Measurements from ENCODE around the gene CGB5. TPM values are rescaled to one million over a fixed set of nuclear protein-coding genes. Genes with fewer than 3 reads are reported as not detected.

The CGB5 gene
- total RNA-seq, result not detected in 2 replicates

GRCh38 chr19:49043548-49043947 is at the start of gene CGB5:
Gene CGB5 (plus strand): TSS chr19:49043848. CDS start chr19:49044210, 362 bp downstream.

GRCh38 chr19:49017041-49017665 is 26.5 kb upstream of the CGB5 start, which contains the start of gene LHB:
Gene LHB (minus strand): TSS chr19:49017091. CDS start chr19:49017081, 10 bp downstream.

GRCh38 chr19:49024233-49024632 is 19.4 kb upstream of the CGB5 start, which contains the start of gene CGB3:
Gene CGB3 (minus strand): TSS chr19:49024333. CDS start chr19:49023971, 362 bp downstream.

GRCh38 chr19:49031642-49032301 is 11.9 kb upstream of the CGB5 start, which contains the start of gene CGB2:
Gene CGB2 (plus strand): TSS chr19:49031890. CDS start chr19:49032096, 206 bp downstream.

GRCh38 chr19:49036815-49037214 is 6.8 kb upstream of the CGB5 start, which contains the start of gene CGB1:
Gene CGB1 (minus strand): TSS chr19:49036895. CDS start chr19:49036711, 184 bp downstream.

GRCh38 chr19:49049011-49049410 is 5.4 kb downstream of the CGB5 start, which contains the start of gene CGB8:
Gene CGB8 (minus strand): TSS chr19:49049111. CDS start chr19:49048739, 372 bp downstream.

GRCh38 chr19:49057636-49058234 is 14.1 kb downstream of the CGB5 start, which contains the start of gene CGB7:
Gene CGB7 (minus strand): TSS chr19:49057749. CDS start chr19:49055375, 2,374 bp downstream.

GRCh38 chr19:49064768-49065611 is 21.3 kb downstream of the CGB5 start, which contains the start of gene NTF4:
Gene NTF4 (minus strand): TSS chr19:49064818. CDS start chr19:49061997, 2,821 bp downstream.

GRCh38 chr19:49085020-49085867 is 41.6 kb downstream of the CGB5 start, which contains the start of gene SNRNP70:
Gene SNRNP70 (plus strand): TSS chr19:49085451. CDS start chr19:49086415, 964 bp downstream.

Other genes starting within 250 kb of the CGB5 start
- gene BCAT2, start 232.8 kb upstream of the CGB5 start, total RNA-seq, result 33.0 and 35.3 TPM in 2 replicates
- gene HSD17B14, start 207.4 kb upstream of the CGB5 start, total RNA-seq, result 2.2 and 2.8 TPM in 2 replicates
- 21.3 and 22.6 TPM in 2 replicates for gene PLEKHA4, start 175.2 kb upstream of the CGB5 start, total RNA-seq
- gene PPP1R15A, start 171.4 kb upstream of the CGB5 start, total RNA-seq, result 53.2 and 70.7 TPM in 2 replicates
- gene TULP2, start 145.1 kb upstream of the CGB5 start, total RNA-seq, result 0.23 TPM in 1 of 2 replicates, not detected in the other
- gene NUCB1, start 143.5 kb upstream of the CGB5 start, total RNA-seq, result 522 and 547 TPM in 2 replicates
- 0.17 TPM in 1 of 2 replicates, not detected in the other for gene DHDH, start 110.1 kb upstream of the CGB5 start, total RNA-seq
- gene BAX, start 89.0 kb upstream of the CGB5 start, total RNA-seq, result 79.2 and 117 TPM in 2 replicates
- gene FTL, start 78.5 kb upstream of the CGB5 start, total RNA-seq, result 4,527 and 7,180 TPM in 2 replicates
- gene GYS1, start 50.5 kb upstream of the CGB5 start, total RNA-seq, result 108 and 117 TPM in 2 replicates
- 156 and 174 TPM in 2 replicates for gene RUVBL2, start 50.0 kb upstream of the CGB5 start, total RNA-seq
- not detected in 2 replicates for gene LHB, start 26.8 kb upstream of the CGB5 start, total RNA-seq
- gene CGB3, start 19.5 kb upstream of the CGB5 start, total RNA-seq, result not detected in 2 replicates
- gene CGB2, start 12.0 kb upstream of the CGB5 start, total RNA-seq, result not detected in 2 replicates
- not detected in 2 replicates for gene CGB1, start 7.0 kb upstream of the CGB5 start, total RNA-seq
- not detected in 2 replicates for gene CGB8, start 5.3 kb downstream of the CGB5 start, total RNA-seq
- under 0.01 and 0.17 TPM in 2 replicates for gene CGB7, start 13.9 kb downstream of the CGB5 start, total RNA-seq
- gene NTF4, start 21.0 kb downstream of the CGB5 start, total RNA-seq, result not detected in 2 replicates
- gene KCNA7, start 28.9 kb downstream of the CGB5 start, total RNA-seq, result not detected in 2 replicates
- 159 and 170 TPM in 2 replicates for gene SNRNP70, start 41.6 kb downstream of the CGB5 start, total RNA-seq
- gene LIN7B, start 70.5 kb downstream of the CGB5 start, total RNA-seq, result 7.5 and 12.6 TPM in 2 replicates
- 0.26 and 0.36 TPM in 2 replicates for gene C19orf73, start 75.3 kb downstream of the CGB5 start, total RNA-seq
- gene PPFIA3, start 75.7 kb downstream of the CGB5 start, total RNA-seq, result 2.6 and 2.7 TPM in 2 replicates
- 0.53 and 0.65 TPM in 2 replicates for gene HRC, start 111.5 kb downstream of the CGB5 start, total RNA-seq
- gene TRPM4, start 113.9 kb downstream of the CGB5 start, total RNA-seq, result 27.5 and 30.3 TPM in 2 replicates

Data from smooth muscle cell of the pulmonary artery (primary cell).